Stimulated activated naive CD4-positive, alpha-beta T cell (primary cell): ENCODE results near the gene SPTBN2.
"Not testable (repeated sequence)": the region's sequence is repeated elsewhere in the genome, so short reads cannot be mapped to it uniquely, and the experiment has no call there.

Experiments
- DNase-seq, 6 experiments: peaks; one replicate each; lab custom pipeline; 2025; lab: John Stamatoyannopoulos, UW

SPTBN2 gene

GRCh38 chr11:66685276-66686099 lies 43.5 kb downstream of the SPTBN2 start:
- DNase-seq: no peak

- no peak for DNase-seq
Measured at GRCh38 chr11:66684635-66685034, 44.4 kb downstream of the SPTBN2 start.

- no peak for DNase-seq
Measured at GRCh38 chr11:66683877-66684276, 45.1 kb downstream of the SPTBN2 start.

- no peak for DNase-seq
Measured at GRCh38 chr11:66680966-66681645, 47.9 kb downstream of the SPTBN2 start.

- peak; percentile 91 to 99 (median 94) for DNase-seq
Measured at GRCh38 chr11:66677599-66678375, 51.2 kb downstream of the SPTBN2 start, which contains the start of gene RBM4B. RBM4B (minus strand) TSS chr11:66677887; CDS start chr11:66677079, 808 bp downstream.

- no peak for DNase-seq
Measured at GRCh38 chr11:66676931-66677598, 52.0 kb downstream of the SPTBN2 start.

- no peak for DNase-seq
Measured at GRCh38 chr11:66676282-66676919, 52.6 kb downstream of the SPTBN2 start.

- DNase-seq: no peak
Measured at GRCh38 chr11:66674964-66675602, 53.9 kb downstream of the SPTBN2 start.

GRCh38 chr11:66670816-66671215 lies 58.2 kb downstream of the SPTBN2 start:
- DNase-seq: no peak

- DNase-seq: no peak
Measured at GRCh38 chr11:66665369-66665768, 63.6 kb downstream of the SPTBN2 start.

- no peak for DNase-seq
Measured at GRCh38 chr11:66663741-66664296, 65.2 kb downstream of the SPTBN2 start.

GRCh38 chr11:66659763-66660162 lies 69.3 kb downstream of the SPTBN2 start:
- DNase-seq: no peak

- no peak for DNase-seq
Measured at GRCh38 chr11:66653123-66653522, 75.9 kb downstream of the SPTBN2 start.

- no peak for DNase-seq
Measured at GRCh38 chr11:66652651-66653050, 76.4 kb downstream of the SPTBN2 start.

GRCh38 chr11:66651016-66651415 lies 78.0 kb downstream of the SPTBN2 start:
- no peak for DNase-seq

GRCh38 chr11:66649903-66650302 lies 79.1 kb downstream of the SPTBN2 start:
- DNase-seq: no peak

- DNase-seq: no peak
Measured at GRCh38 chr11:66646828-66647227, 82.2 kb downstream of the SPTBN2 start.

- DNase-seq: no peak
Measured at GRCh38 chr11:66643745-66644437, 85.1 kb downstream of the SPTBN2 start.

GRCh38 chr11:66641834-66642233 lies 87.2 kb downstream of the SPTBN2 start:
- no peak for DNase-seq

- not testable (repeated sequence) for DNase-seq
Measured at GRCh38 chr11:66639814-66640340, 89.1 kb downstream of the SPTBN2 start.
